Body of pancreas (tissue), 4 donors: ENCODE measurements around the gene TPD52L1.

Experiments
- POLR2A ChIP-seq, 3 donors: fragments of 450-650 bp; IDR thresholded peaks; one replicate each; pipeline ENCODE4 v1.6.1; 2016; ENCODE audit warnings: antibody characterized with exemption in 3 of 3, mild to moderate bottlenecking in 2 of 3
- TF ChIP-seq, protein P1 (sequence below), 7 experiments: fragments of 450-650 bp in 4 of 7; fragments of 200-600 bp in 3 of 7; sonication (generic) in 3 of 7; IDR thresholded peaks; one replicate each; pipeline ENCODE4 v1.5.1; 2016 to 2019; ENCODE audit warnings: antibody characterized with exemption in 7 of 7

DNA sequence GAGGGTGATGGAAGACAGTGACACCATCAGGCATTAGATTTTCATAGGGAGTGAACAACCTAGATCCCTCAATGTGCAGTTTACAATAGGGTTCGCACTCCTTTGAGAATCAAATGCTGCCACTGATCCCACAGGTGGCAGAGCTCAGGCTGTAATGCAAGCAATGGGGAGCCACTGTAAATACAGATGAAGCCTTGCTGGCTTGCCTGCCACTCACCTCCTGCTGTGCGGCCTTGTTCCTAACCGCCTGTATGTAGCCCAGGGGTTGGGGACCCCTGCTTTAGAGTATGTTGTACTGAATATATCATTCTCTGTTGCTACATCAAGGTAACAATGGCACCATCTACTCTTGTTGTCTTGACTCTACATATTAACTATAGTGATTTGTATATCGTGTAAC lies 37.1 kb downstream of the TPD52L1 start:
- TF ChIP-seq, protein P1, sequence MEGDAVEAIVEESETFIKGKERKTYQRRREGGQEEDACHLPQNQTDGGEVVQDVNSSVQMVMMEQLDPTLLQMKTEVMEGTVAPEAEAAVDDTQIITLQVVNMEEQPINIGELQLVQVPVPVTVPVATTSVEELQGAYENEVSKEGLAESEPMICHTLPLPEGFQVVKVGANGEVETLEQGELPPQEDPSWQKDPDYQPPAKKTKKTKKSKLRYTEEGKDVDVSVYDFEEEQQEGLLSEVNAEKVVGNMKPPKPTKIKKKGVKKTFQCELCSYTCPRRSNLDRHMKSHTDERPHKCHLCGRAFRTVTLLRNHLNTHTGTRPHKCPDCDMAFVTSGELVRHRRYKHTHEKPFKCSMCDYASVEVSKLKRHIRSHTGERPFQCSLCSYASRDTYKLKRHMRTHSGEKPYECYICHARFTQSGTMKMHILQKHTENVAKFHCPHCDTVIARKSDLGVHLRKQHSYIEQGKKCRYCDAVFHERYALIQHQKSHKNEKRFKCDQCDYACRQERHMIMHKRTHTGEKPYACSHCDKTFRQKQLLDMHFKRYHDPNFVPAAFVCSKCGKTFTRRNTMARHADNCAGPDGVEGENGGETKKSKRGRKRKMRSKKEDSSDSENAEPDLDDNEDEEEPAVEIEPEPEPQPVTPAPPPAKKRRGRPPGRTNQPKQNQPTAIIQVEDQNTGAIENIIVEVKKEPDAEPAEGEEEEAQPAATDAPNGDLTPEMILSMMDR (IDR thresholded peaks at IDR 0.05) = no peak
- TF ChIP-seq POLR2A (IDR thresholded peaks at IDR 0.05) = no peak
